ENCODE measurements around the gene DCUN1D2. TPM values are rescaled to one million over a fixed set of nuclear protein-coding genes. Genes with fewer than 3 reads are reported as not detected.

DCUN1D2 gene
- total and polyA plus RNA-seq, 3 donors from 2014 or later, result 16.3 to 78.5 (median 65.9) TPM

GRCh38 chr13:113460599-113460998, 29.9 kb downstream of the DCUN1D2 start:
- H3K4me1 ChIP-seq, result no peaks in the 10 kb centered on the region
- H3K36me3 ChIP-seq (ENCODE audit: low read depth, missing control alignments), result no peaks in the 10 kb centered on the region
- H3K27ac ChIP-seq, result no peak overlapping the region
- DNase-seq, result no peak
- no peak for TF ChIP-seq CTCF (IDR thresholded peaks at IDR 0.05)
- TF ChIP-seq POLR2A (IDR thresholded peaks at IDR 0.05), result no peak
- no peaks in the 10 kb centered on the region for H3K9me3 ChIP-seq
- no peaks in the 10 kb centered on the region for H3K27me3 ChIP-seq
- intact Hi-C loops (cut with DNase I; ENCODE audit: low total_unique reads), result no loop called here
- H3K4me3 ChIP-seq, result no peak overlapping the region
- 94 to 95% methylated on average over 14 of the region's 14 CpGs for WGBS, 2 donors

DNA sequence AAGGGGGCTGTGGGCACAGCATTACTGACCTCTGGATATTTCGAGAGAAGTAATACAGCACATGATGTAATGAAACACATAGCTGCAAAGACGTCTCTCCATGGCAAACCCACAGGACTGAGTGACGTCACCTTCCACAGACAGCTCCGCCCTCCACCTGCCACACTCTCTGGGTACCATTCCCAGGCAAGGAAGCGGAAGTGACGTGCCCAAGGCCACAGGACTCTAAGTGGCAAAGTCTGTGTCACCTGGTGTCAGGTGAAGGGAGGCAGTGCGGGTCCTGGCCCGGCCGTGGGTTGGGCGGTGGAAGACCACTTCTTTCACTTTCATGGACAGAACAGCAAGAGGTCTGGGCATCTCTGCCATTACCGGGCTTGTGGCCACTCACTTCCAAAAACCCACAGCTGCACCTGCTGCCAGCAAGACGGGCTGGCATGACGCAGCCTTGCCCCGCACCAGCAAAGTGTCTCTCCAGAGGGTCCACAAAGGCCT, 30.4 kb downstream of the DCUN1D2 start:
- no peak overlapping the region for H3K4me3 ChIP-seq
- no peak overlapping the region for H3K27ac ChIP-seq
- WGBS, 2 donors, result 95 to 96% methylated on average over 14 of the region's 14 CpGs
- DNase-seq, result no peak
- H3K27me3 ChIP-seq, result no peaks in the 10 kb centered on the region
- H3K4me1 ChIP-seq, result no peaks in the 10 kb centered on the region
- no peaks in the 10 kb centered on the region for H3K36me3 ChIP-seq (ENCODE audit: low read depth, missing control alignments)
- TF ChIP-seq CTCF (IDR thresholded peaks at IDR 0.05), result no peak
- TF ChIP-seq POLR2A (IDR thresholded peaks at IDR 0.05), result no peak
- intact Hi-C loops (cut with DNase I; ENCODE audit: low total_unique reads), result no loop called here
- no peaks in the 10 kb centered on the region for H3K9me3 ChIP-seq

DNA sequence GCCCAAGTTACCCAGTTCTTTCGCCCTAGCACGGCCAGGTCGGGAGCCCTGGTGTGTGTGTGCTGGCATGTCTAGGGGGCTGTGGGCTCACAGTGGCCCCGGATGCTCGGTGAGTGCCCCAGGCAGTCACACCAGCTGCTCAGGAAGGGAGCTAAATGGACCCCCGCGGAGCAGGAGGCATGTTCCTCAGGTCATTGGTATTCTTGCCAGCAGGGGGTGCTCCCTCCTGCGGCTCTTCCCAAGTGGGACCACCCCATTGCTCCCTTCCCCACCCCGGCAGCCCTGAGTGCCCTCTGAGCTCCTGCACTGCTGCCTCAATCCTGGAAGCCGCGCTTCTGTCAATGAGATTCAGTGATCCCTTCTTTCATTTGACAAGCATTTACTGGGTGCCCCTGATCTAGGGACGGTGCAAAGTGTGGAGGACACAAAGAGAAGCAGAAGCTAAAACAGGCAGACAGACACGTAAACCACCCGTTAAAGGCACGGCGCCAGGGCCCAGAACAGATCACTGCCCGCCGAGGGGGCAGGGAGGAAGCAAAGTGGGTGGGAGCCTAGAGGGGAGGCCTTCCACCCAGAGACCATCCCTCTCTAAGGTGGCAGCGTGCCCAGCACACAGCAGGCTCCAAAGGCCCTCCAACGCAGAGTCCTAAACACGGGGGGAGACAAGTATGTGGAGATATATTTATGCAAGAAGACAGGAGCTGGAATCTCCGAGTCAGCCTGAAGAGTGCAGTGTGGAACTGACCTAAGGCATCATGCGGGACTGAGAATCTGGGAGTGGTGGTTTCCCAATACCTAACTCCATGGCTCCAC, 32.1 kb downstream of the DCUN1D2 start:
- DNase-seq, result peak; percentile 51
- TF ChIP-seq CTCF (IDR thresholded peaks at IDR 0.05) (peak; percentile 32 to 42 (median 34)), POLR2A (IDR thresholded peaks at IDR 0.05) (no peak)
- Histone ChIP-seq H3K27me3 (no peaks in the 10 kb centered on the region), H3K27ac (no peak overlapping the region), H3K36me3 (ENCODE audit: low read depth, missing control alignments) (no peaks in the 10 kb centered on the region), H3K4me3 (no peak overlapping the region), H3K4me1 (peaks cover under 1% of the 10 kb centered on the region), H3K9me3 (no peaks in the 10 kb centered on the region)
- intact Hi-C loops (cut with DNase I; ENCODE audit: low total_unique reads), result loop anchor here (10.0 kb wide), 1 partner anchor 96 kb away; no protein-coding TSS in a partner anchor
- 65 to 80% methylated on average over 19 to 23 of the region's 23 CpGs for WGBS, 2 donors

GRCh38 chr13:113457510-113457909, 33.0 kb downstream of the DCUN1D2 start:
- Histone ChIP-seq H3K9me3 (no peaks in the 10 kb centered on the region), H3K27me3 (no peaks in the 10 kb centered on the region), H3K4me1 (peaks cover 3% of the 10 kb centered on the region), H3K36me3 (ENCODE audit: low read depth, missing control alignments) (no peaks in the 10 kb centered on the region), H3K27ac (no peak overlapping the region), H3K4me3 (no peak overlapping the region)
- intact Hi-C loops (cut with DNase I; ENCODE audit: low total_unique reads), result loop anchor here (10.0 kb wide), 1 partner anchor 97 kb away; no protein-coding TSS in a partner anchor
- no peak for DNase-seq
- TF ChIP-seq CTCF (IDR thresholded peaks at IDR 0.05), result no peak
- TF ChIP-seq POLR2A (IDR thresholded peaks at IDR 0.05), result no peak
- WGBS, 2 donors, result 92 to 96% methylated on average over 25 to 27 of the region's 27 CpGs

Measured in testis (tissue), 3 donors.